HG03066 (cell line): ENCODE measurements around the gene WDTC1.

Experiments used
- ATAC-seq: cut with Tn5 transposase; IDR thresholded peaks from one replicate; pipeline ENCODE4 v1.9.1; 2021; ENCODE audit warnings: low read depth; ENCODE audit not compliant: unreplicated experiment

WDTC1 gene

GRCh38 chr1:27332536-27333281, 98.3 kb downstream of the WDTC1 start:
- ATAC-seq = no peak

GRCh38 chr1:27333717-27334279, 99.4 kb downstream of the WDTC1 start:
- no peak for ATAC-seq

- ATAC-seq = no peak
Measured at GRCh38 chr1:27335506-27336422, 101.3 kb downstream of the WDTC1 start.

GRCh38 chr1:27336756-27337155, 102.3 kb downstream of the WDTC1 start:
- ATAC-seq = no peak

- no peak for ATAC-seq
Measured at GRCh38 chr1:27338751-27339150, 104.3 kb downstream of the WDTC1 start.

GRCh38 chr1:27339213-27339612, 104.8 kb downstream of the WDTC1 start:
- no peak for ATAC-seq

GRCh38 chr1:27341525-27342252, 107.3 kb downstream of the WDTC1 start, which contains the start of gene SYTL1:
Gene SYTL1, plus strand, starts transcription at chr1:27342022. Its CDS starts 3,313 bp downstream, at chr1:27345335.
- no peak for ATAC-seq

- no peak for ATAC-seq
Measured at GRCh38 chr1:27342391-27342777, 108.0 kb downstream of the WDTC1 start.

GRCh38 chr1:27342778-27343638, 108.6 kb downstream of the WDTC1 start:
- ATAC-seq = no peak

- no peak for ATAC-seq
Measured at GRCh38 chr1:27343639-27344025, 109.2 kb downstream of the WDTC1 start.

- ATAC-seq = no peak
Measured at GRCh38 chr1:27345272-27345671, 110.8 kb downstream of the WDTC1 start.

GRCh38 chr1:27346357-27346756, 111.9 kb downstream of the WDTC1 start:
- no peak for ATAC-seq

GRCh38 chr1:27346991-27347624, 112.7 kb downstream of the WDTC1 start:
- ATAC-seq = no peak

GRCh38 chr1:27348861-27349783, 114.7 kb downstream of the WDTC1 start:
- ATAC-seq = no peak

GRCh38 chr1:27349784-27350662, 115.6 kb downstream of the WDTC1 start:
- ATAC-seq = no peak

- no peak for ATAC-seq
Measured at GRCh38 chr1:27350663-27351540, 116.5 kb downstream of the WDTC1 start.
